GDM1 (cell line): Measurements from ENCODE around the gene TMEM178A.
"Not testable (repeated sequence)": the region's sequence is repeated elsewhere in the genome, so short reads cannot be mapped to it uniquely, and the experiment has no call there.

Experiments used
- DNase-seq: peaks from one replicate; lab custom pipeline; 2025; lab: John Stamatoyannopoulos, UW

TMEM178A gene

DNA sequence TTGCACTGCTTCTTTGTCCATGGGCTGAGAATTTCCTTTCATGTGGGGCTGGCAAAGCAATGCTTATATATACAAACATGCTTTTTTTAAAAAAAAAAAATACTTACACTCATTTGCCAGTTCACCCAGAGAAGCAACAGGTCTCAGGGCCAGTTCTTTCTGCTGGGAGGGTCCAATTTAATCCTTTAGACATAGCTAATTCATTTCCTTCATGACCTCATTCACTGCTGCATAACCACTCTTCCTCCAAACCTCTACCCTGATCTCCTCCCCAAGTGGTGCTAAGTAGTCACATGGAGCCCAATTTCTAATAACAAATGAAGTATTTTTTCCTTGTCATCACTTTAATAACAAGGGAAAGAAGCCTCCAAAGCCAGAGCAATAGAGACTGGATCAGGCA, 17.1 kb upstream of the TMEM178A start:
- DNase-seq, result no peak

DNA sequence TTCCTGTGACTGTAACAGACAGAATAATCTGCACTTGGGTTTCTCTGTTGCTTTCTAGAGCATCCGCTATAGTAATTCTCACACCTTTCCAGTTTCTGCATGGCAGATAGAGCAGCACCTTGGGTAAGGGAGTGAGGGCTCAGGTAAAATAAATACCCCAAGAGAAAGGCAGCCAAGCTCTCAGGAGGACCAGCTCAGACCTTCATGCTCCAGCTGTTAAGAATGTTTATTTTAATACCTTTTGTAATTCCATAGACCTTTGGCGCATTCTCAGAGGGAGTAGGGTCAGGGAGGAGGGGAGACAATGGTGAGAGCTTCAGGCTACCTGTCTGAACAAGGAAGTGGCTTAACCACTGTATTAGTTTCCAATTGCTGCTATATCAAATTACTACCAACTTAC, 16.2 kb upstream of the TMEM178A start:
- DNase-seq, result no peak

DNA sequence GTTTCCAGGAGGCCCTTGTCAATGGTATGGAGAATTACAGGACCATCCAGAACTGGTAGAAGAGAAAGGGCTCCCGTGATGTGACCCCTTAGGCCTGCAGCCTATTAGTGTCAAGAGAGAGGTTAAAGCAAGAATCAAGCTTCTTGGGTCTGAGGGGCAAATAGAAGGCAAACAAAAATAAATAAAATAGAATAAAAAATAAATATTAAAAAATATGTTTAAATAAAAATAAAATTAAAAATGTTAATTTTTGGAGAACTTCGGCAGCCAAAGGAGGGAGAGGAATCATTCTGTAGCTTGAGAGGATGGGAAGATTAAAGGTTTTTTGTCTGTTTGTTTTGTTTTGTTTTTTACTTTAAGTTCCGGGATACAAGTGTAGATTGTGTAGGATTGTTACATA, 15.2 kb upstream of the TMEM178A start:
- no peak for DNase-seq

DNA sequence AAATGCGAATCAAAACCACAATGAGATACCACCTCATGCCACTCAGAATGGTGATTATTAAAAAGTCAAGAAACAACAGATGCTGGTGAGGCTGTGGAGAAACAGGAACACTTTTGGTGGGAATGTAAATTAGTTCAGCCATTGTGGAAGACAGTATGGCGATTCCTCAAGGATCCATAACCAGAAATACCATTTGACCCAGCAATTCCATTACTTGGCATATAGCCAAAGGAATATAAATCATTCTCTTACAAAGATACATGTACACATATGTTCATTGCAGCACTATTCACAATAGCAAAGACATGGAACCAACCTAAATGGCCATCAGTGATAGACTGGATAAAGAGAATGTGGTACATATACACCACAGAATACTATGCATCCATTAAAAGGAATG, 9.5 kb upstream of the TMEM178A start:
- not testable (repeated sequence) for DNase-seq

DNA sequence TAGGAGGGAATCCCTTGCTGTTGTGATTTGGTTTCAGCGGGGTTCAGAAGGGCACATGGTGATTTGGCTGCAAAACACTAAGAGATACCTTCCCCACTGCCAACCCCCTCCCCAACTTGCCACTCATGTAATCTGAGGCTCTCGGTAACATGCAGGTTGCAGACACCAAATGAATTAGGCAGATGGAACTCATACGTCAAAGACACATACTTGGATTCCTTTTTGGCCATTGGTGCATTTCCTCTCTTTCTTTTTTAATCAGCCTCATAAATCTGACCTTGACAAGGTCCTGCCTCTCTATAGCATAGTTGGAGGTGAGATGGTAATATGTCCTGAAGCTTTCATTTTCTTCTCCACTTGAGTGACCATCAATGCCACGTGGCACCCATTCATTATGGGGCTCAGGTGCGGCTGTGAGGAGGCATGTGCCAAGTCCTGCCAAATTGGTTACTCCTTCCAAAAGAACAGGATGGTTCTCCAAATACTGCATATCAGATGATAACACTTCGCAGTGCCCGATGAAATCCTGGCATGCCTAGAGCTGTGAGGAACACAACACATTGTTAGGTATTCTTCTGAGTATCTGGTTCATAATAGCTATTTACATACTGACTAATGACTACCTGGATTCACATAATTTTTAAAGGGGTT, 8.3 kb upstream of the TMEM178A start:
- no peak for DNase-seq

DNA sequence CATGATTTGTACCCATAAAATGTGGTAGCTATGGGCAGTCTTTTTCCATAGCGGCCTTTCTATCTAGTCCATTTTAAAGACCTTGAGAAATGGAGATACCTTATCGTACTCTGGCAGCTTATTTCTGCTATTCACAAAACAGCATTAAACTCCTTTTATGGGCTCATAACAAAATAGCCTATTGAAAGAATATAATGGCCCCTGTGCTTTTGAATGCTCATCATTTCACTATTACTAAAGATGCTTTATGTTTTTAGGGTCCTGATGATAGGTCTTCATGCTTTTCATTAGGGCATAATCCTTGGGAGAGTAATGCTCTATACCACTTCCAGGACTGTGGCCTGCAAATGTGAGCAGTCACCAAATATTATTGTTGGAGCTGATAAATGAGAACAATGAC, 7.3 kb upstream of the TMEM178A start:
- DNase-seq, result no peak

DNA sequence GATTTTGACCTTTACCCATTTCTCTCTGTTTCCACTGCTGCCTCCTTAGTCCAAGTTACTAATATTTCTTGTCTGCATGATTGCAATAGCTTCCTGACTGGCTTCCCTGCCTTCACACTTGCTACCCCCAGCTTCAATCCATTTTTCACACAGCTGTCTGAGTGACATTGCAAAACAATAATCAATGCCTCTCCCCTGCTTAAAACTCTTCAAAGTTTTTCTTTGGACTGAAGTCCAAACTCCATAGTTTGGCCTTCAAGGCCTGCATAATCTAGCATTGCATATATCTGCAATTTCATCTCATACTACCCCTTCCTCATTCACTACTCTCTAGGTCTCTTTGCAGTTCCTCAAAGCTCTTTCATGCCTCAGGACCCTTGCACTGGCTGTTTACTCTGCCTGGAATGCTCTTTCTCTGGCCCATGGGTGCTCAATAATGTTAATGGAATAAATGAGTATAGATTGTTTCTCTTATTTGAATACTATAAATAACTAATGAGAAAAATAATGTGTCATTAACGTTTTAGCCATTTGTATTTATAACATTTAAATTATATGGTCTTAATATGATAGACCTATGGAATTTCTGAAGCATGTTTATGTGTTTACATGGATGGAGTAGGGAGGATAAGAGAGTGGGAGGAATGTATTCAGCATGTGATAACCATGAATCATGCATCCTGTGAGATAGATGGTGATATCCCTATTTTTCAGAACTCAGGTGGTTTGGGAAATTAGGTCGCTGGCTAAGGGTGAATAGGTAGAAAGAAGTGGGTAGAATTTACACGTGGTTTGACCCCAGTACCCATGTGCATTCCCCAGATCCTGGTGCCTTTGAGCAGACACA, 5.7 kb upstream of the TMEM178A start:
- DNase-seq, result no peak

DNA sequence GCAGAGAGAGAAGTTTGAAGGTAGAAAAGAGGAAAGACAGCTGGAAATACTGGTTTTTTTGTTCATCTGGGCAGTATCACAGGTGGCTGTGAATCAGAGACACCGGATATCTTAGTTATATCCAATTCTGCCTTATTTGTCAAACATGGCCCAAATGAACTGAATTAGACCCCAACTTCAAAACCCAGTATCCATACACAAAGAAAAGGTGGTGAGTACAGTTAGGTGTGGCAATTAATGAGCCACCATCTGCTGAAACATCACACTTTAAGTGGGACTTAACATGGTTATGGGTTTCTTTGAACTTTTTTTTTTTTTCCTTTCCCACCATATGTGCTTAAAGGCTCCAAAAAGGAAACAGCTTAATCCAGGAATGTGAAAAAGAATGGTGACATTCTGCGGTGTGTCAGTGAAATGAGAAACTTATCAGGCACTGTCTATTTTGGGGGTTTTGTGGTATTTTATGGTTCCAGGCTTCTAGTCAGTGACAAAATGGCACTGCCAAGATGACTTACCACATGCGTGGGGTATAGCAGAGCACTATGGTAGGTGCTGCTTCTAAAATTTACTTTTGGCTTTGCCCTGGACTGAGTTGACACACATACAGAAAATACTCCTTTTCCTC, 5.0 kb upstream of the TMEM178A start:
- no peak for DNase-seq

DNA sequence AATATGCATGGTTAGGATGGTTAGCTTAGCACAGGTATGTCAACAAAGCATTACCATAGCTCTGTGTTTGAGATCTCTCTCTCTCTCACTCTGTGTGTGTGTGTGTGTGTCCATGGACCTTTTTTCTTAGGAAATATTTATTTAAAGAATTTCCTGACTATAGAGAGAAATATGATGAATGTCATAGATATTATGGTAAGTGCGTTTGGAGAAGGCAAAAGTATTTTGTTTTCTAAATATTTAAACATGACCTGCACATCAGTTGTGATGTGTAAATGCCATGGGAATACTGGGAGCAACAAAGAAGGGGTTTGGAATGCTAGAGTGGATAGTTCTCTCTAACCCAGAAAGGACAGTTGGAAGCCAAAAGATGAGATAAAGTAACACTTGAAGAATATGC, 3.9 kb upstream of the TMEM178A start:
- no peak for DNase-seq

DNA sequence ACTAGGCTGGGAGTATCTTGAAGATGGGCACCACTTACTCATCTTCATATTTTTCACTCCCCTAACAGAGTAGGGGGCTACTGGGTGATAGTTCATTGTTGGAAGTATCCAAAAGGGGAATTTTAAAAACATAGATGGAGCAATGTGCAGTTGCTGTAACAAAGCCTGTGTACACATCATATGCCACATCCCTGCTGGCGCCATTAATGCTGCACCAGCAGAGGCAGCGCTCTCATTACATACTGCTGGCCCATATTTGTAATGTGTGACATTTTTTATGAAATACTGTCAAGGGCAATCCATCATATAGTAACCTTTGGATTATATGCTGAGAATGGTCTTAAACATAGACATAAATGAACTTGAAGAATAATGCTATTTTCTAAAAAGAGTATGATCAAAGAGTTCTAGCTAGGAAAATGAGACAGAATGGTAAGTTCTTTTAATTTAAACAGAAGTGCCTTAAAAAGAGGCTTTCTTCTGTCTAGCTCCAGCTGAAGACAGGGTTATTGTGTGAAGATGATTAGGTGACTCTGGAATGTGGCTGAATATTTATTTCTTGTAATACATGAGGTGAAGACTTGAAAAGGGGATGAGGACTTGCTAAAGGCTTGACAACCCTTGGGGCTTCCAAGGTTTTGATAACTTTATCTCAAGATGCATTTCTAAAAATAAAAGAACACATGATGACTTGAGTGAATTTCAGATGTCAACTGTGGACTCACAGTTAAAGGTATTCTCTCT, 2.4 kb upstream of the TMEM178A start:
- no peak for DNase-seq

DNA sequence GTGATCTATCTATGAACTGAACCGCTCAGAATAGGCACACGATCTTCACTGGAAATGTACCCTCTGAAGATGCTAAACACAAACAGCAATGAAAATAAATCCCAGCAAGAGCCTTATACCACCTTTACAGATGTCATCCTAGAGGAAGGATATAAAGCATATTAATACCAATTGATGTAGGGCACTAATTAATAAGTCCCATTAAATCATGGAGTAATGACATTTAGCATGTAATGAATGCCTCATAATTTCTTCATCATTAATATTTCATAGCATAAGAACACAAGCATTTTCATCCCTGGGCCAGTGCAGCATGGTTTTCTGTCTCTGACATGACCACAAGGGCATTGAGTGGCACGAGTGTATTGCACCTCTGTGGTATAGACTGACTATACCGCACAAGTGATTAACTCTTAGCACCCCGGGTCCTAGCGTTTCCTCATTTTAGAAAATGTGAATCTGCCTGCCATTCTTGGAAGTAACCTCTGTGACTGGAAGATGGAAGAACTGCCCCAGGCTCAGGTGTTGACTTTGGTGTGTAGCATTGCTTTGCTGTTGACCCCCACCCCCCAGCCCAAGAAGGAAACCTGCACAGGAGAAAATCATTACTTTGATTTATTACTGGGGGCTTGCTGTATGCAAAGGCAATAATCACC, 1.4 kb upstream of the TMEM178A start:
- no peak for DNase-seq

DNA sequence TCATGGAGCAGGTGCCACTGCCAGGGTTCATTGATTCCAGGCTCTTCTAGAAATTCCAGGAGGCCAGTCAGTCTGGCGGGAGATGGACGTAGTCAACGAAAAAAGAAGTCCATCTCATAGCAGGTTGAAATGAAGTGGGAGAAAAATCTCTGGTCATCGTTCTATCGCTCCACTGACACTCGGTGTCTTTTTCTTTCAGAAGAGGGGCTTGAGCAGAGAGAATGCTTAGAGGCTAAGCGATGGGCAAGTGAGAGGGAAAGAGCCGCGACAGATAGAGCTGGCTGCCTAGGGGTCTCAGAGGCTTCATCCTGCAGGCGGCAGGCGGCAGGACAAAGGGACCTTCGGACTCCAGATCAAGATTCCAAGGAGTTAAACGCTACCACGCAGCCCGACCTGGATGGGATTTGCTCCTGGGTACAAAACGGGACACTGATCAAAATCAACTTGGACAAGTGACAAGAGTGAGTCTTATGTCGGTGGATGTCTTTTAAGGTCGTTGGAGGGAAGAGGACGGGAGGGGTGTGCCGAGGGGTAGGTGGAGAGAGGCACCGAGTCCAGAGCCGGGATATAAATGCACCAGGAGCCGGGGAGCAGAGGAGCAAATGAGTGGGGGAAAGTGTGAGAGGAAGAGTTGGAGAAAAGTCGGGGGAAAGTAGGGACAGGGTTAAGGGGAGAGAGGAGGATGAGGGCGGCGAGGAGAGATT, 677 bp upstream of the TMEM178A start:
- DNase-seq, result no peak

DNA sequence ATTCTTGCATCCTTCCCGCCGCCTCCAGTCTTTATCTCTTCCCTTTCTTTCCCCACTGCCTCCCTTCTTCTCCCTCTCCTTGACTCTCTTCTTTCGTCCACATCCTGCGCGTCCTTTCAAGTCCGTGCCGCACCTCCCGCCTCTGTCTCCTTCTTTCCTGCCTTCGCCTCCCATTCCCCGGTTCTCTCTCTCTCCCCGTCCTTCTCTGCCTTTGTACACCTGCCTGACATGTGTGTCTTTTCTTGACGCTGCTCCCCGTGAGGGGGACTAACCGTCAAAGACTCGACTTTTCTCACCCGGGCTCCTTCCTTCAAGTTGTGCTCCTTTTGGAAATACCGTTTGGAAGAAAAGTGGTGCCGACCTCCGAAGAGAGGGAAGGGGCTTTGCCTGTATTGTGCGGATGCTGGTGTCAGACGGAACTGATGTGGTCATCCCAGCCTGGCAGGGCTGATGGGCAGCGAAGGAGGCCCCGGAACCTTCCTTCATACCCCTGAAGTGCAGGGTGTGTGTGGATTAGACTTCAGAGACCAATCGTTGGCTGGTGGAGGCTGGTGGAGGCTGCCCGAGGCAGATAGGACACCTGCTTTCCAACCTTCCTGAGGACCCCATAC, 879 bp downstream of the TMEM178A start:
- no peak for DNase-seq

DNA sequence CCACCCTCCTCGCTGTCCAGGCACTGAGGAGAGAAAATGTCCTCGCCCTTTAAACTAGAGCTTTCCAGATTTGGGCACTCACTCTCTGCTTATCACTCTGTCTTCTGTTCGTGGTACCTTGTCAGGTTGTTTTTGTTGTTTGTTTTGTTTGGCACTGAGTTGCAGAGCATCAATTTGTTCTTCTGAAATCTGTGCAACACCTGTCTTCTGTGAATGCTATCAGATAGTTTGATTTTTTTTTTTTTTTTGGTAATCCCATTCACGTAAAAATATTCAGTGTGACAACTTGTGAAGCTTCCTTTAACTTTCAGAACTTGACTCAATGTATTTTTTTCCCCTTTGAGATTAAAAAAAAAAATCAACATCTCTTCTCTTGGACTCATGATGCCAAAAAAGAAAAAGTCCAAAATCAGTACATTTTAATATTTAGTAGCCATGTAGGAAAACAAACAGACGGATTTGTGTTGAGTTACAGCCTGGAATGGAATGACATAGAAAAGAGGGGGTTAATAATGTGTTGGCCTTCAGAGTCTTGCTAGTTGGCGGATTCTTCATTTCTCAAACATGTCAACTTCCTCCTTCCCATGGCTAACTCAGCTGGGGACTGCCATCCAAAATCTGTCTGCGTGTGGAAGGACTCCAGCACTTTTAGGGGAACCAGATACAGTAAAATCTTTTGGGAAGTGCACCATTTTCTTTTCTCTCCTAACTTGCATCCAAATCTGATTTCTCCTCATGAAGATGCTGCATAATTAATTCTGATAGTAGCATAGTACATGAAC, 1.6 kb downstream of the TMEM178A start:
- no peak for DNase-seq

DNA sequence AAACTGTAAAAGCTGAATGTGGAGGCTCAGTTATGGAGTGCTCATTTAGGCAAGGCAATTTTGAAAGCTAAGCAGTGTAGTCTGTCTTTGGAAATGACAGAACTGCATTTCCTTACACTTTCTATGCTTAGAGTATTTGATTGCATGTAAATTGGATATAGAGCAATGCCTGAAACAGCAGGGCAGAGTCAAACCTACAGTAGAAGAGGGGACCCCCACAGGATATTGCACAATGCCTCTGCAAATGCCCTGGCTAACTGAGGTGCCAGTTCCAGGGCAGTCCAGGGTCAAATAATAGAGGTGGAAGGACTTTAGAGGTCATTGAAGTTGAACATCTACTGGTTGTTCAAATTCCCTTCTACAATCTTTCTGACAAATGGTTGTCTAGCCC, 2.2 kb downstream of the TMEM178A start:
- no peak for DNase-seq

DNA sequence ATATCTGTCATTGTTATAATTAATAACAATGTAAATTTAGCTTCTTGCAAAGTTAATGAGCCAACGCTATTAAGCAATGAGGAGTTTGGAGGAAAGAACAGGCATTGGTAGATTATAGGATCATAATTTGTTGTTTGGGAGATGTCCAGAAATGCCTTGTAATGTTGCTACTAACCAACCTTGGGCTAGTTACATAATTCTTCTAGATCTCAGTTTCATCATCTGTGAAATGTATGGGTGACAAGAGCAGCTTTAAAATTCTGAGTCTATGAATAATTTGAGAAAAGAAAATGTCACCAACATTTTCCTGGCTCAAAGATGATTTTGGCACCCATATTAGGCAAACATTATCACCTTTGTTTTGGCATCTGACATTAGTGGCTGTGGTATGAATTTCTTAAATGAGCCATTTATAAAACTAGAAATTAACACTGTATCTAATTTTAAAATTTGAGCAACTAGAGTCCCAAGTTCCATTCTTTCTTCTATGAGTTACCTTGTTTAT, 2.9 kb downstream of the TMEM178A start:
- DNase-seq, result no peak

DNA sequence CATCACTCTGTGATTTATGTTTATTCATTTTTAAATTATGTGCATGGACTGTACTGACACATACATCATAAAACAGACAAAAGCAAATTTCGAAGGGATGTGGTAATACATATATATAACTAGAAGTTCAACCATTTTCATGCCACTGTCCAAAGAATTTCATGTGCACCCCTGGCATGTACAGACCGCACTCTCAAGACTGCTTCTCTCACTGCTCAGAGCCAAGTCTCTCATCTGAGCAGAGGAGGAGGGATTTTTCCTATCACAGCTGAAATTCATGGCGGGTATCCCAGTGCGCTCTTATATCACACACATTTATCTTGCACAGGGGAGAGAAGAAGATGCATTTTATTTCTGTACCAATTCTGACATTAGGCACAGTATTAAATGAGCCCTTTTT, 5.9 kb downstream of the TMEM178A start:
- DNase-seq, result no peak

DNA sequence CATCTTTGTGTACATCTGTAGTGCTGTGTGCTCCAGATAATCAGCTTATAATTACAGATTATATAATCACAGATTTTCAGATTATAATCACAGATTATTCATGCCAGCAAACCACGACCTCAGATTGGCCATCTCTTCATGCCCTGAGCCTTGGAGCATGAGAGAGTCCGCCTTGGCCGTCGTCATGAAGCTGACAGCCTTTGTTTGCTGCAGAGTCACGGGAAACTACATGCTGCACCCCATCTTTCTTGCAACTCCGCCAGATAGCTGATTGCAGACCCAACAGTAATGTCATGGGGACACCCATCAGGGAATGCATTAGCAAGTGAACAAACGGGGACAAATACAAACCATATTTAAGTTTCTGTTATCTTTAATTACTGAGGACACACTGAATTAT, 7.3 kb downstream of the TMEM178A start:
- DNase-seq, result no peak

DNA sequence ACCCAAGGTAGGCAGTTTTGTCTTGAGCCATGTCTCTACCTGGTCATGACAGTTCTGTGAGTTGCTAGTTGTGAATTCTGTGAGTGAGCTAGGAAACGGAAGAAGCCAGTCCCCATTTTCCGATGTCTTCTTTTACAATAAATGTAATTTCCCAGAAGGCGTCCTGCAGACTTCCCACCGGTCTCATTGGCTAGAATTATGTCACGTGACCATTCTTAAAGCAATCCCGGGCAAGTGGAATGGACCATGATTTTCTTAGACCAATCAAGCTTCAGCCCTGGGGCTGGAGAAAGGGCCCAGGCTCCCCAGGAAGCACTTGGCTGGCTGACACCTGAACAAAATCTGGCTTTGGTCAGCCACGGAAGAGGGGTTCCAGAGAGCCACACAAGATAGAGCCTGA, 10.6 kb downstream of the TMEM178A start:
- DNase-seq, result no peak

DNA sequence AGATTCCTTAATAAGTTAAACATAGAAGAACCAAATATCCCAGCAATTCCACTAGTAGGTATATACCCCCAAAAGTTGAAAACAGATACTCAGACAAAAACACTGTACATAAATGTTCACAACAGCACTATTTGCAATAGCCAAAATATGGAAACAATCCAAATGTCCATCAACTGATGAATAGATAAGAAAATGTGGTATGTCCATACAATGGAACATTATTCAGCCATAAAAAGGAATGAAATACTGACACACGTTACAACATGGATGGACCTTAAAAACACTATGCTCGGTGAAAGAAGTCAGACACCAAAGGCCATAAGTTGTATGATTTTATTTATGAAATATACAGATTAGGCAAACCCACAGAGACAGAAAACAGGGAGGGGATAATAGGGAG, 12.5 kb downstream of the TMEM178A start:
- DNase-seq, result no peak
